NCI-H2171 treated with DMSO at 0.1 percent for 48 hours (cell line): ENCODE data around the gene TPRKB.
"Not testable (repeated sequence)": the region's sequence is repeated elsewhere in the genome, so short reads cannot be mapped to it uniquely, and the experiment has no call there.

Source experiments
- DNase-seq: peaks from one replicate; lab custom pipeline; 2025; lab: John Stamatoyannopoulos, UW

The TPRKB gene

DNA sequence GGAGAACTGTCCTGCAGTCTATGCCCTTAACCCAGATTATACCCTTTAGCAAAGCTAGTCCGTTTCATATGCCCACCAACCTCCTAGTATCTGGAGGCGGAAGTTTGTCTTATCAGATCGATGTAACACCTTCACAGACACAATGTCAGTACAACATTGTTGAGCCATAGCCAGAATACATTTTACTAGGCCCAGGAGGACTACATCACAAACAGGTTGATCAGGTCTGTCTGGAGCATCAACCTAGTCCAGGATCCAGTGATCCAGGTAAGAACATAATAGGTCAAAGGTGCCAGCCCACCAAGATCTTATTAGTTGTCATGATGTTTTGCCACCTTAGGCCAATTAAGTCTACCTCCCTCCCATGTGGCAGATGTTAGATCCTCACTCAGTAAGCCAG lies 2.0 kb upstream of the TPRKB start:
- DNase-seq, result no peak

DNA sequence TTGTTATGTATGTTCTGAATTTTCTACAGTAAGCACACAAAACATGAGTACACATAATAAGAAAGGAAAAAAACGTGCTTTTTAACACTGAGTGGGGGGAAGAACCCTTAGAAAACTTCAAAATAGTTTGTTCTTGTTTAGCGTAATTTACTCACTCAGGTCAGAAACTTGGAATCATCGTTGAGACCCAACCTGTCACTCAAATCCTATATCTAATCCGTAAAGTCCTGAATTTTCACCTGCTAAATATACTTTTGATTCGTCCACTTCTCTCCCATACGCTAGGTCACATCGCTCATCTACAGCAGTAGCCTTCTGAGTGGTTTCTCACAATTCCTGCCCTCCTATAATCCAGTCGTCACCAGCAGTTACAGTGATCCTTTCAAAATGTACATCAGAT lies 767 bp downstream of the TPRKB start:
- no peak for DNase-seq

DNA sequence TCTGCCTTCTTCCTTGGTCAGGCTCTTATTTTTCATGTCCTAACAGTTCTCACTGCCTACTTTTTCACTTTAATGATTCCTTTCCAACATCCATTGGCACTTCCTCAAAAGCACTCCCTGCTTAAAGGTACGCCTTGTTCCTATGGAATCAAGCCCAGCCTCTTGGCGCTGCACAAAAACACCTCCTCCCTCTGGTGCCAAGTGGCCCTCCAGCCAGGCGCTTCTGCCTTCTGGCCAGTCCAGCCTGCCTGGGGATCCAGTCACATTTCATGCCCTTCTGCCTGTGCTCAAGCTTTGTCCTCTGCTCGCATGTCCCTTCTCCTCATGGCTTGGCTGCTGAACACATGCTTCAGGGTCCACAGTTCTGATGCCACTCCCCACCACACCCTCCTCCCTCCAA lies 6.3 kb downstream of the TPRKB start:
- no peak for DNase-seq

DNA sequence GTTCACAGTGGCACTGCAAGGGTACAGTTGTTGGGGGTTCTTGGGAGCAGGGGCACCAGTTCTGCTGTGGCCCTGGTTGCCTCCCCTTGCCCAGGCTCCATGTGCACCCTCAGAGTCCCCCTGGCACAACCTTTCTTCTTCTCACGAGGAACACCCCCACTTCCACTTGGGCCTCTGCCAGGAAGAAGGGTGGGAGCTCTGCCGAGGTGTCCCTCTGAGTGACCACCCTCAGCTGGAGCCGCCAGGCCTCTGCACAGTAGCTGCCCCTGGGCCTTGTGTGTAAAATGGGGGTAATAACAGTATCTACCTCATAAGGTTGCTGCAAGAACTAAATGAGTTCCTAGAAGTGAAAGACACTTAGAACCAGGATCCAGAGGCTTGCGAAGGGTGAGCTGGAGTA lies 8.4 kb downstream of the TPRKB start:
- no peak for DNase-seq

DNA sequence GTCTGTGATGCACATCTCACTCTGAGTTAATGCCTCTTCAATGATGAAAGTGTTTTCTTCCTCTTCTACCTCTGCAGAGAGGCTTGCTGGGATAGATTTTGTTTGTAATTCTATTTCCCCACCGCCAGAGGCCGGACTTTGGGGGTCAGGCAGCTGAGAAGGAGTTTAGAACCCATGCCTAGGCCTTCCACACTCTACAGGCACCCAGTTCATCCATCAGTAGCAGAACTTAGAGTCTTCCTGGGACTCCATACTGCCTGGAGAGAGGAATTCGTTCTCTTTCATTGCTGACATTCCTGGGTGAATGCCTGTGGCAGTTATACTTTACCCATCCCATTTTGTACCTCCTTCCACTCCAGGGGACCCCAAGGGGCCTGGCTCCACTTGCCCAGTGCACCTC lies 9.1 kb downstream of the TPRKB start:
- no peak for DNase-seq

DNA sequence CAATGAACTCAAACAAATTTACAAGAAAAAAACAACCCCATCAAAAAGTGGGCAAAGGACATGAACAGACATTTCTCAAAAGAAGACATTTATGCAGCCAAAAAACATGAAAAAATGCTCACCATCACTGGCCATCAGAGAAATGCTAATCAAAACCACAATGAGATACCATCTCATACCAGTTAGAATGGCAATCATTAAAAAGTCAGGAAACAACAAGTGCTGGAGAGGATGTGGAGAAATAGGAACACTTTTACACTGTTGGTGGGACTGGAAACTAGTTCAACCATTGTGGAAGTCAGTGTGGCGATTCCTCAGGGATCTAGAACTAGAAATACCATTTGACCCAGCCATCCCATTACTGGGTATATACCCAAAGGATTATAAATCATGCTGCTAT lies 10.5 kb downstream of the TPRKB start:
- DNase-seq, result not testable (repeated sequence)

DNA sequence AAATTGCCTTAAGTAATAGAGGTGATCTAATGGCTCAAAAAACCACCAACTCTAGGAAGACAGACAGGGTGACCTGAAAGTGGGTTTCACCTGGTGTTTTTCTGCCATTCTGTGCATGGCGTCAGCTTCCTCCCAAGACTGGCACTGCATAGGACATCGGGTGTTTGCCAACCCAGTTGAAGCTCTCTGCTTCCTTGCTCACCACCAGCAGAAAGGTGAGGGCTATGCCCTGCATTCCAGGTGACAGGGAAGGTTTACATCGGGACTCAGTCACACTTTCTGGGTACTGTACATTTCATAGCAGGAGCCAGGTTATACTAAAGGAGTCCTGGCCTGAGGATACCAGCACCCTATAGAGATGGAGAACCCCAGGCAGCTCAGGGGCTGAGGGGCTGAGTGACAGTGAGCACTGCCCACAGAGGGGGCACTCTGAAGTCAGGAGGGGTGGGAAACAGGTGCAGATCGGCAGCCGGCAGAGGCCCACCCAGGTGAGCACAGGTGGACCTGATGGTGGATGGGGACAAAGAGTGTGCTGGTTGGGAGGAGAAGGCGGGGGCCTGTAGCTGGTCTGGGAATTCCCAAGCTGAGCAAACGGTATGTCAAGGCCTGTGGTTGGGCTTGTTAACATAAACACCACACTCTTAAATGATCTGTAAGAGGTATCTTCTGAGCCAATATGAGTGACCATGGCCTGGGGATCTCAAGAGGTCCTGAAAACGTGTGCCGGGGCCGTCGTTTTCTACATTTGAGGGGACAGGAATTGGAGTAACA lies 18.1 kb downstream of the TPRKB start:
- DNase-seq, result no peak

DNA sequence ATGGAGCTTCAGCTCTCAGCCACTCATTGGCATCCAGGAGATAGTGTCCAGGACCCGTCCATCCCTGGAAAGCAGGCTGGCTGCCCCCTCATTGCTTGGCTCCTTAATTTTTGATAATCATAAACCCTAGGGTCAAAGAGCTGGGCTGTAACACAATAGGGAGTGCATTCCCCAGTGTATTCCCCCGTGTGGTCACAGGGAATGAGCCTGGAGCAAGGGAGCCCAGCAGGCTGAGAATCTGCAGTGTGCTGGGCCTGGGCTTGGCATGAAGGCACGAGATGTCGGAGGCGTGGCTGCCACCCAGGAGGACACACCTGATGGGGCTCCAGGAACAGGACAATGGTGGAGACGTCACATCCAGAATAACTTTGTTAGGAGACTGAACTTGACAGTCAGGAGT lies 18.7 kb downstream of the TPRKB start:
- no peak for DNase-seq

DNA sequence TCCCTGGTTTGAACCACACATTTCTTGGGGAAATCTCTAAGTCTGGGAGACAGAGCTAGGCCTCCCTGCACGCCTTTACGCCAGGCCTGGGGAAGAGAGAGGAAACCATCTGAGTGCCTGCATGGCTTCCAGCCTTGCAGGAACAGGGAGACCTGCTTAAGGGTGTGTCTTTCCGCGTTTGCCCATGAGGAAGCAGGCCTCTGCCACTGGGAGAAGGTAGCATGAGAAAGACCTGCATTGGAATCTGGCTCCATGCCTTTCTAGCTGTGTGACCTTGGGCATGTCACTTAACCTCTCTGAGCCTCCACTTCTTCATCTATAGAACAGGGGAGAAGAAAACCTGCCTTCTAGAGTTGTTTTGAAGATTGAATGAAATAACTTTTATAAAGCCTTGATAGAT lies 19.4 kb downstream of the TPRKB start:
- DNase-seq, result not testable (repeated sequence)

DNA sequence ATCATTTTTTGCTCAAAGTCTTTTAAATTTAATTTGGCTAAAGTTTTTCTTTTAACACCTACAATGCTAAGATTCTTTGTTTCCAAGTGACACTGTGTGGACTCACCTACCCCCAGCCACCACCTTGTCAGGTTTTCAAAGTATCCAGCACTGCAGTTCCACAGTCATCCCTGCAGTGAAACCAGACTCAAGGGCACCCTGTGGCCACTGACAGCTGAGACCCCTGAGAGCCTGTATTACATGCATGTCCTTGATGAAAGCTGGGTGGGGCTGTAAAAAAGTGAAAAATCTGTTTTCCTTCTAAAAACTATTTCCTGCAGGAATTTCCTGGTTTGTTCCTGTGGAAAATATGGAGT lies 19.9 kb downstream of the TPRKB start:
- DNase-seq, result no peak

DNA sequence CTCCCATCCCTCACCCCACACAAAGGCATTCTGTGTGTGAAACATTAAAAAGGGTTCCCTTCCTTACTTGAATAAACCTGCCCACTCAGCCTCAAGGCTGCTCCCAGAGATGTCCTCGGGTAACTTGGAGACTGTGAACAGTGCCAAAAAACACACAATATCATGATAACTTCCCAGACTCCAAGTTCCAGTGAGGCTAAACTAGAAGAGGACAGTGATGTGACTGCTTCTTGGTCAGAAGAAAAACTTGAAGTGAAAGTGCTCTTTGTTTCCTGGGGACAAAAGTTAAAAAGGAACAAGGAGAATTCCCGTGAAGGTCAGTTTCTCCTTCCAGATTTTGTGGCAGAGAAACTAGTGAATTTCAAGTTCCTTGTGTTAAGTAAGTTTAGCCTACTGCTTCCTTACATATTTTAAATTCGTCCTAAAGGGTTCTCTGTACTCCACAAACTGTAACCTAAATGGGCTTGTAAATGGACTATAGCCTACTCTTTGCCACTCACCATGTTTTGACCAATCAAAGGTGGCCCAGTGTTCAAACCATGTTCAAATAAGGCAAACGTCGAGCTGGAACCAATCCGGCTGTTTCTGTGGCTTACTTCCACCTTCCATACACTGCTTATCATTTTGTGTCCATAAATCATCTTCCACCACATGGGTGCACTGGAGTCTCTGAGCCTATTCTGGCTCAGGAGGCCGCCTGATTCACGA lies 20.4 kb downstream of the TPRKB start:
- no peak for DNase-seq

DNA sequence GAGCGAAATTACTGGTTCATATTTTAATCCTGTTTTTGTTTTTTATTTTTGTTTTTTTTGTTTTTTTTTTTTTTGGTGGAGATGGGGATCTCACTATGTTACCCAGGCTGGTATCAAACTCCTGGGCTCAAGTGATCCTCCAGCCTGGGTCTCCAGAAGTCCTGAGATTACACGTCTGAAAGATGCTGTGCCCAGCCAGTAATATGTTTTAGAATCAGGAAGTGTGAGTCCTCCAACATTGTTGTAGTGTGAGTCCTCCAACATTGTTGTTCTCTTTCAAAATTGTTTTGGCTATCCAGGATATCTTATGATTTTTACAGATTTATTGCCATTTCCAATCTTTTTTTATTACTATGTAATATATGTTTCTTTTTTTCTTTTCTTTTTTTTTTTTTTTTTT lies 23.1 kb downstream of the TPRKB start:
- no peak for DNase-seq

DNA sequence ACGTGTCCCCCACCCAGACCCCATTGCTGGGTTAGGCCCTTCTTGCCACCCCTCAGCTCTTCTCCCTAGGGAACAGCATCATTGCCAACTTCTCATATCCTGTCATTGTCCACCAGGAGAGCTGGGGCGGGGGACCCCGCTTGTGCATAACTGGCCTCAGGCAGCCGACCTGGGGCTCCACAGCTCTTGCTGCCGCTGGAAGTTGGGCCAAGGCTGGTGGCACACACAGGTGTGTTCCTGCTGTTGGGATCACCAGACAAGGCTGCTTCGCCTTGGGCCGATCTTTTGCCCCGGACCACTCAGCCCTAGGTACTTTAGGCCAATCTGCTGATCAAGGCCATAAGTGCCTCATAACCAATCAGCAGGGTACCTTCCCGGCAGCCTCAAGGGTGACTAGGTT lies 28.6 kb downstream of the TPRKB start:
- DNase-seq, result no peak

DNA sequence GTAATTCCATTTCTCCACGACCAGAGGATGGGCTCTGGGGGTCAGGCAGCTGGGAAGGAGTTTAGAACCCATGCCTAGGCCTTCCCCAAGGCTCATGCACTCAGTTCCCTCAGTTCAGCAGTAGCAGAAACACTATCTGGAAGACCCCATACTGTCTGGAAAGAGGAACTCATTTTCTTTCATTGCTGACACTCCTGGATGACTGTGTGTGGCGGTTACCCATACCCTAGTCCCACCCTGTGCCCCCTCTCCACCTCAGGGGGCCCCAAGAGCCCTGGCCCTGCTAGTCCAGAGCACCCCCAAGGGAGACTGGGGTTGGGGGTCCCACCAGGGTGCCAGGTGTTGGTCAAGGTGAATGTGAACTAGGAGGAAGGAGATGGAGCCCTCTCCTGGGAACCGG lies 29.5 kb downstream of the TPRKB start:
- no peak for DNase-seq

DNA sequence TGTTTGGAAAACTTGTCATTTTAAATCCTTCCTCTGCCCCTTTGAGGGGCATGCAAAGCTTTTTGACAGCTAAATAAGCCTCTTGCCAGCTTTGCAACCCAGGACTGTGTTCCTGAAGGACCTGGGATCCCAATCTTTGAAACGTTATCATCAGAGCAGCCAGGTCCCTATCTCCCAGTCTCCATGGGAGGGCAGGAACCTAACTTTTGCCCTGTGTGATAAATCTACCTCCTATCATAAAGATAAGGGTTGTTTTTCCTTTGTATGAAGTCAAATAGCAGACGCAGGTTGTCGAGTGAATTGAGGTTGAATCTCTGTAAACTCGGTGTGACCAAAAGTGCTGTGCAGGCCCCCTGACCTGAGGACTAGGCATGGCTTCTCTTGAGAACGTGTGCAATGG lies 30.1 kb downstream of the TPRKB start:
- DNase-seq, result no peak

DNA sequence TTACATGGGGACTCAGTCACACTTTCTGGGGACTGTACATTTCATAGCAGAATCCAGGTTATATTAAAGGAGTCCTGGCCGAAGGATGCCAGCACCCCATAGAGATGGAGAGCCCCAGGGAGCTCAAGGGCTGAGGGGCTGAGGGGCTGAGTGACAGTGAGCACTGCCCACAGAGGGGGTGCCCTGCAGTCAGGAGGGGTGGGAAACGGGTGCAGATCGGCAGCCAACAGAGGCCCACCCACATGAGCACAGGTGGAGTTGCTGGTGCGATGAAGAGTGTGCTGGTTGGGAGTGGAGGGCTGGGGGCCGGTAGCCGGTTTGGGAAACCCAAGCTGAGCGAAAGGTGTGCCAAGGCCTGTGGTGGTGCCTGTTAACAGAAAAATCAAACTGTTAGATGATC lies 32.1 kb downstream of the TPRKB start:
- no peak for DNase-seq

DNA sequence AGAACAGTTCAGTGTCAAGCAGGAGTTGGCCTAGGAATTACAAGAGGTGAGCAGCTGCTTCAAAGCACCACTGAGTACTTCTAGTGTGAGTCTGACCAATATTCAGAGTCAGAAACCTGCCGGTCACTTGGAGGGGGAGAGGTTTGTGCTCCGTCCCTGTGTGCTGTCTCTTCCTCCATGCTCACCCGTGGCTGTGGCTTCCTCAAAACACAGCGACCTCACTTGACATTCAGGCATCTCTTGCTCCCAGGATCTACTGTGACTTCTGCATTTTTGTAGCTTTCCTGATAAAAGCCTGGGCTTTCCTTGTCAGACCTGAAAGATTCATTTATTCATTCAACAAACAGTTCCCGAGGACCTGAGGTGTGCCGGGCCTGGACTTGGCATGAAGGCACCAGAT lies 32.9 kb downstream of the TPRKB start:
- DNase-seq, result no peak

DNA sequence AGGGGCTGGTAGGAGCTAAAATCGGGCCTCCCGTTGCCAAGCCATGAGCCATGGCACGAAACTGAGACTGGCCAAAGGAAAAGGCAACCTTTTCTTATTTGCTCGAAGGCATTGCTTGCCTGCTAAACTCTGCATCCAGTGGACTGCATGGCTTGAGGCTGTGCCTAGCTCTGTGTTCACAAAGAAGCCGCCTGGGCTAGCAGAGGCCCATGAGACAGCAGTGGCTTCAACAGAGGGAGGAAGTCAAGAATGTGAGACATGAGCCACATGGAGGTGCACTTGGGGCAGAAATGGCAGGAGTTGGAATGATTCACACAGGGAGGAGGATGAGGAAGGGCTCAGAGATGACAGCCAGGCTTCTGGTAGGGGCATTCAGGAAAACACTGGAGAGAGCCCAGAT lies 33.5 kb downstream of the TPRKB start:
- DNase-seq, result no peak

DNA sequence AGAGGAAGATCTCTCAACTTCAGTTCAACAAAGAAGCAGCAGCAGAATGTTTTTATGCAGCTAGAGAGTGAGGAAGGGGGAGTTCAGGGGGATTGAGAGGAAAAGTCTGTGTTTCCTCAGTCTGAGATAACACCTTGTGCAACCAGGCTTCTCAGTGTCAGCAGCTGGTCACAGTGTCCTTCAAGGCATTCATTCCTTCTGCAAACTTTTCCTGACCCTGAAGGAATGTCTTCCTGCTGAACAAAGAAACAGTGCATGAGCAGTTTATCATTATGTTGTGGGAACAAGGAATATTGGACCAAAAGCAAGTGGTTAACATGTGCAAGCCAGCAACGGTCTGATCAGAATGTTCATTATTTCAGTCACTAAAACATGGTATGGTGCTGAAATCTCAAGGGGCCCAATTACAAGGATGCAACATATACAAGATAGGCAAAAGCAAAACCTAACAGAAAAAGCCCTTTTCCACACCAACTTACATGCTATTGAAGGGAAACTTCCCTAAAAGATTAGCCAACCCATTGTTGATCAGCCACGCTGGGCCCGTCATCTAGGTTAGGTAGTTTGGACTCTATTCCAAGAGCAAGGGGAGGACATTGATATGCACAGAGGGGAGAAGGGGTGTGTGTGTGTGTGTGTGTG lies 34.2 kb downstream of the TPRKB start:
- not testable (repeated sequence) for DNase-seq

DNA sequence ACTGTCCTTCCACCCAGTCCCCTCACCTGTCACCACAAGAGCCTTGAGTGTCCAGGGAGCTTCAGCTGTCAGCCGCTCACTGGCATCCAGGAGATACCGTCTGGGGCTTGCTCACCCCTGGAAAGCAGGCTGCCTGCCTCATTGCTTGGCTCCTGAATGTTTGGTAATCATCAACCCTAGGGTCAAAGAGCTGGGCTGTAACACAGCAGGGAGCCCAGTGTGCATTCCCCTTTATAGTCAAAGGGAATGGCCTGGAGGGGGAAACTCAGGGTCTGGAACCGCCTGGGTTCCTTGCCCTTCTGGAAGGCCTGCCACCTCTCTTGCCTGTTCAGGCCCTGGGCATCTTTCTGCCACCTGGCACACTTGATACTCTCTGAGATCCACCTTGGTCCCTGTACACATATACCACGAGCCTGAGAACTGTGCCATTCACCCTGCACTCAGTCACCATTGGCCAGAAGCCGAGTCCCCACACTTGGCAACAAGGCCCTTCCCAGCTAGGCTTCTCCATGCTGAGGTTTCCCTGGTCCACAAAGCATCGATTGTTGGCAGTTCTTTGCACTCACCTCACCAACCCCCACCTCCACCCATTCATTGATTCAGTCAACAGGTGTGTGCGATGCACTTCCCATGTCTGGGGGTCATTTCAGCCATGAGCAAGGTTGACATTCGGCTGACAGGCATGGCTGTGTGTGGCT lies 35.0 kb downstream of the TPRKB start:
- DNase-seq, result no peak

DNA sequence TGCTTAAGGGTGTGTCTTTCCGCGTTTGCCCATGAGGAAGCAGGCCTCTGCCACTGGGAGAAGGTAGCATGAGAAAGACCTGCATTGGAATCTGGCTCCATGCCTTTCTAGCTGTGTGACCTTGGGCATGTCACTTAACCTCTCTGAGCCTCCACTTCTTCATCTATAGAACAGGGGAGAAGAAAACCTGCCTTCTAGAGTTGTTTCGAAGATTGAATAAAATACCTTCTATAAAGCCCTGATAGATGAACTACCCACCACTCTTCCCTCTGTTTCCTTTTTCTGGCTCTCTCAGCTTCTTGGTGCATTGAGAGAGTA lies 35.7 kb downstream of the TPRKB start:
- not testable (repeated sequence) for DNase-seq

DNA sequence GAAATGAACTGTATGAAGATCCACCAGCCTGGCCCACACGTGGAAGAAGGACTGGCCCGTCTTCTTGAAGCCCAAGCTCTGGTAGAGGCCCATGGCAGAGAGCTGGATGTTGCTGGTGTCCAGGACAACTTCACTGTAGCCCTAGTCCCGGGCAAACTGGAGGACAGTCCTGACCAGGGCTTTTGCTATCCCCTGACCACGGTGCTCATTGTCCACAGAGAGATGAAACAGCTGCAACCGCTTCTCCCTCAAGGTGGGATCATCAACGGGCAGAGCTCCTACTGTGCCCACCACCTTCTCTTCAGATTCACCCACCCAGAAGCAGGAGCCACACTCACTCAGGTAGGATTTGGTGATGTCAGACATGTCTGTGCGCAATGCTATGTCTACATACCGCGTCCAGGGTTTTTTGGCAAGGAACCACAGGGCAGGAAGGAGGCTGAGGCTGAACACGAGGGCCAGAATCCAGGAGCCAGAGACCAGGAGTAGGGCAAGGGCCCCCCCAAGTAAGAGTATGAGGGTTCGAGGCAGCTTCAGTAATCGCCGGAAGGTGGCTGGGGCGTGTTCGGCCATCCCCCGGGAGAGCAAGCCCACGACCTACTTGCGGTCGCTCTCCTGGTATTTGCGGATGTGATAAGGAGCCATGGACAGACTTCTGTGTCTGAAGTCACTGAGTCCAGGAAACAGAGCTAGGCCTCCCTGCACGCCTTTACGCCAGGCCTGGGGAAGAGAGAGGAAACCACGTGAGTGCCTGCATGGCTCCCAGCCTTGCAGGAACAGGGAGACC lies 36.3 kb downstream of the TPRKB start:
- no peak for DNase-seq
